Endothelial cell (in vitro differentiated cells): ENCODE data around the gene VWA1. TPM values are rescaled to one million over a fixed set of nuclear protein-coding genes. Genes with fewer than 3 reads are reported as not detected.

Source experiments
- DNase-seq: peaks from one replicate; pipeline ENCODE4 v3.0.0; 2021; ENCODE audit warnings: low spot score
- H3K27ac Mint-ChIP-seq: one replicate; pipeline ENCODE4 v1.8.0; 2021; ENCODE audit warnings: mixed read lengths, inconsistent platforms; ENCODE audit not compliant: unreplicated experiment
- H3K27me3 Mint-ChIP-seq: one replicate; pipeline ENCODE4 v1.8.0; 2021; ENCODE audit warnings: mild to moderate bottlenecking, moderate library complexity, mixed read lengths, inconsistent platforms; ENCODE audit not compliant: unreplicated experiment
- H3K36me3 Mint-ChIP-seq: one replicate; pipeline ENCODE4 v1.8.0; 2021; ENCODE audit warnings: mild to moderate bottlenecking, low read depth, mixed read lengths, inconsistent platforms; ENCODE audit not compliant: unreplicated experiment
- H3K4me1 Mint-ChIP-seq: one replicate; pipeline ENCODE4 v1.8.0; 2021; ENCODE audit warnings: mild to moderate bottlenecking, mixed read lengths, inconsistent platforms; ENCODE audit not compliant: unreplicated experiment
- H3K4me3 Mint-ChIP-seq: one replicate; pipeline ENCODE4 v1.8.0; 2021; ENCODE audit warnings: mild to moderate bottlenecking, mixed read lengths, inconsistent platforms; ENCODE audit not compliant: unreplicated experiment
- H3K9me3 Mint-ChIP-seq: one replicate; pipeline ENCODE4 v1.8.0; 2021; ENCODE audit warnings: mixed read lengths, inconsistent platforms; ENCODE audit not compliant: unreplicated experiment
- CTCF ChIP-seq: fragments of 200-600 bp; sonication (generic); IDR thresholded peaks from one replicate; pipeline ENCODE4 v1.5.0; 2021; ENCODE audit warnings: antibody characterized with exemption; ENCODE audit not compliant: unreplicated experiment
- total RNA-seq: library from RNA; stranded (reverse); fragmentation: NEBNext Ultra II Directional; extraction: Animal tissue kit (Norgen Biotek cat#: 25700); gene quantifications from one replicate; pipeline ENCODE4 v1.2.1, GENCODE V29; 2021; ENCODE audit not compliant: unreplicated experiment

VWA1 gene
- total RNA-seq, 1 donor from 2014 or later = 34.2 TPM

- H3K36me3 Mint-ChIP-seq = peaks cover 9% of the 10 kb centered on the region
- H3K27me3 Mint-ChIP-seq = peaks cover 15% of the 10 kb centered on the region
- H3K9me3 Mint-ChIP-seq = no peaks in the 10 kb centered on the region
- TF ChIP-seq CTCF = no peak
- peak overlapping the region; percentile 82 for H3K27ac Mint-ChIP-seq
- peak overlapping the region; percentile 57 for H3K4me3 Mint-ChIP-seq
- DNase-seq = no peak
- peaks cover 22% of the 10 kb centered on the region for H3K4me1 Mint-ChIP-seq
Observed at GRCh38 chr1:1429671-1430073, 5.8 kb upstream of the VWA1 start.

- H3K4me1 Mint-ChIP-seq = peaks cover 26% of the 10 kb centered on the region
- peaks cover 4% of the 10 kb centered on the region for H3K36me3 Mint-ChIP-seq
- peak; percentile 66 for DNase-seq
- peak overlapping the region; percentile 82 for H3K27ac Mint-ChIP-seq
- no peak for TF ChIP-seq CTCF
- peaks cover 12% of the 10 kb centered on the region for H3K27me3 Mint-ChIP-seq
- no peaks in the 10 kb centered on the region for H3K9me3 Mint-ChIP-seq
- peak overlapping the region; percentile 57 for H3K4me3 Mint-ChIP-seq
Observed at GRCh38 chr1:1430114-1430982, 5.1 kb upstream of the VWA1 start.

GRCh38 chr1:1430992-1431844 is 4.3 kb upstream of the VWA1 start:
- peaks cover 4% of the 10 kb centered on the region for H3K36me3 Mint-ChIP-seq
- H3K4me1 Mint-ChIP-seq = peaks cover 26% of the 10 kb centered on the region
- no peak overlapping the region for H3K4me3 Mint-ChIP-seq
- H3K9me3 Mint-ChIP-seq = no peaks in the 10 kb centered on the region
- no peak for DNase-seq
- H3K27me3 Mint-ChIP-seq = peaks cover 12% of the 10 kb centered on the region
- TF ChIP-seq CTCF = no peak
- peak overlapping the region; percentile 38 for H3K27ac Mint-ChIP-seq

- DNase-seq = no peak
- H3K27me3 Mint-ChIP-seq = peaks cover 12% of the 10 kb centered on the region
- H3K4me3 Mint-ChIP-seq = no peak overlapping the region
- no peaks in the 10 kb centered on the region for H3K9me3 Mint-ChIP-seq
- H3K27ac Mint-ChIP-seq = peak overlapping the region; percentile 38
- peaks cover 4% of the 10 kb centered on the region for H3K36me3 Mint-ChIP-seq
- peaks cover 26% of the 10 kb centered on the region for H3K4me1 Mint-ChIP-seq
- no peak for TF ChIP-seq CTCF
Observed at GRCh38 chr1:1431845-1432273, 3.6 kb upstream of the VWA1 start.
